Neural cell (in vitro differentiated cells): ENCODE results near the gene MYCL. TPM values are rescaled to one million over a fixed set of nuclear protein-coding genes. Genes with fewer than 3 reads are reported as not detected.

Source experiments
- H2AFZ ChIP-seq: fragments of 200-600, 300-800 bp; sonication (generic), shearing (Covaris generic); 2 replicates; pipeline ENCODE4 v1.6.0; 2014; ENCODE audit warnings: low read depth, mild to moderate bottlenecking, antibody characterized with exemption, low read length, moderate library complexity
- H3F3A ChIP-seq: fragments of 200-600 bp; shearing (Covaris generic); 2 replicates; pipeline ENCODE4 v1.6.1; 2016; ENCODE audit warnings: mild to moderate bottlenecking, moderate library complexity, mixed read lengths, antibody characterized with exemption, low read length; ENCODE audit not compliant: insufficient read depth, poor library complexity, severe bottlenecking
- H3K27ac ChIP-seq: fragments of 200-600, 300-800 bp; sonication (generic), shearing (Covaris generic); 2 replicates; pipeline ENCODE4 v1.5.1; 2014; ENCODE audit warnings: mild to moderate bottlenecking, low read length, moderate library complexity
- H3K27me3 ChIP-seq: fragments of 300-800, 200-600 bp; sonication (generic), shearing (Covaris generic); 2 replicates; pipeline ENCODE4 v1.6.0; 2014; ENCODE audit warnings: mild to moderate bottlenecking, low read depth, low read length, moderate library complexity; ENCODE audit not compliant: insufficient read depth
- H3K36me3 ChIP-seq: fragments of 300-800, 200-600 bp; sonication (generic), shearing (Covaris generic); 2 replicates; pipeline ENCODE4 v1.5.1; 2014; ENCODE audit warnings: mild to moderate bottlenecking, antibody characterized with exemption, low read length, moderate library complexity; ENCODE audit not compliant: insufficient read depth
- H3K4me2 ChIP-seq: fragments of 300-800, 200-600 bp; sonication (generic), shearing (Covaris generic); 2 replicates; pipeline ENCODE4 v1.6.0; 2014; ENCODE audit warnings: mild to moderate bottlenecking, low read length
- H3K4me3 ChIP-seq: fragments of 300-800, 200-600 bp; sonication (generic), shearing (Covaris generic); 2 replicates; pipeline ENCODE4 v1.5.1; 2014; ENCODE audit warnings: mild to moderate bottlenecking, low read length, moderate library complexity
- H3K79me2 ChIP-seq: fragments of 200-600 bp; shearing (Covaris generic); replicated peaks from 2 replicates; pipeline ENCODE4 v1.6.0; 2014; ENCODE audit warnings: mild to moderate bottlenecking, low read length, moderate library complexity; ENCODE audit not compliant: insufficient read depth
- H3K9ac ChIP-seq: fragments of 300-800, 200-600 bp; sonication (generic), shearing (Covaris generic); 2 replicates; pipeline ENCODE4 v1.6.1; 2016; ENCODE audit warnings: mild to moderate bottlenecking, low read length, mixed read lengths
- H3K9me2 ChIP-seq: fragments of 200-600 bp; shearing (Covaris generic); 2 replicates; pipeline ENCODE4 v1.6.1; 2016; ENCODE audit warnings: mild to moderate bottlenecking, low read length, mixed read lengths; ENCODE audit not compliant: insufficient read depth
- H3K9me3 ChIP-seq: fragments of 200-600, 300-800 bp; sonication (generic), shearing (Covaris generic); 2 replicates; pipeline ENCODE4 v1.6.1; 2016; ENCODE audit warnings: mild to moderate bottlenecking, mixed run types, low read length, moderate library complexity, mixed read lengths
- H4K20me1 ChIP-seq: fragments of 200-600 bp; shearing (Covaris generic); 2 replicates; pipeline ENCODE4 v1.6.1; 2016; ENCODE audit warnings: mild to moderate bottlenecking, mixed run types; ENCODE audit not compliant: insufficient read depth
- CTCF ChIP-seq: fragments of 450-650 bp; IDR thresholded peaks from 2 replicates; pipeline ENCODE4 v1.5.1; 2014; ENCODE audit warnings: antibody characterized with exemption, mild to moderate bottlenecking, moderate library complexity; ENCODE audit not compliant: poor library complexity, severe bottlenecking
- EP300 ChIP-seq: fragments of 450-650 bp; conservative IDR thresholded peaks from 2 replicates; pipeline ENCODE4 v1.6.1; 2014; ENCODE audit warnings: antibody characterized with exemption, mild to moderate bottlenecking, moderate library complexity; ENCODE audit not compliant: poor library complexity, severe bottlenecking
- EZH2 ChIP-seq: fragments of 200-600, 300-800 bp; shearing (Covaris generic), sonication (generic); IDR thresholded peaks from 2 replicates; pipeline ENCODE4 v1.6.1; 2014; ENCODE audit warnings: antibody characterized with exemption, low read length, borderline replicate concordance, mild to moderate bottlenecking; ENCODE audit not compliant: insufficient read depth, poor library complexity, severe bottlenecking
- MXI1 ChIP-seq: fragments of 450-650 bp; conservative IDR thresholded peaks from 2 replicates; pipeline ENCODE4 v1.6.1; 2014; ENCODE audit warnings: antibody characterized with exemption, mild to moderate bottlenecking; ENCODE audit not compliant: poor library complexity, severe bottlenecking
- POLR2AphosphoS5 ChIP-seq: IDR thresholded peaks from 2 replicates; pipeline ENCODE4 v1.6.1; 2012
- RAD21 ChIP-seq: fragments of 450-650 bp; conservative IDR thresholded peaks from 2 replicates; pipeline ENCODE4 v1.6.1; 2014; ENCODE audit warnings: antibody characterized with exemption, mild to moderate bottlenecking, moderate library complexity
- REST ChIP-seq: IDR thresholded peaks from 2 replicates; pipeline ENCODE4 v1.6.1; 2012; ENCODE audit warnings: borderline replicate concordance
- SMC3 ChIP-seq: fragments of 450-650 bp; conservative IDR thresholded peaks from 2 replicates; pipeline ENCODE4 v1.6.1; 2014; ENCODE audit warnings: antibody characterized with exemption, mild to moderate bottlenecking, moderate library complexity; ENCODE audit not compliant: poor library complexity
- TAF1 ChIP-seq: IDR thresholded peaks from 2 replicates; pipeline ENCODE4 v1.6.1; 2012; ENCODE audit warnings: low read depth
- polyA plus RNA-seq: library from polyadenylated mRNA; depleted of rRNA; stranded (reverse); fragments of >200 nt; gene quantifications from 2 replicates; pipeline ENCODE4 v1.2.3, GENCODE V29; 2014

MYCL gene
- polyA plus RNA-seq, 1 donor from 2014 or later = 35.2 TPM

GRCh38 chr1:39940980-39941871 is 39.5 kb upstream of the MYCL start:
- no peaks in the 10 kb centered on the region for H3K9me2 ChIP-seq
- no peaks in the 10 kb centered on the region for H4K20me1 ChIP-seq
- TF ChIP-seq POLR2AphosphoS5 (no peak), TAF1 (no peak), RAD21 (no peak), EP300 (no peak), EZH2 (no peak), SMC3 (no peak), CTCF (no peak), REST (no peak), MXI1 (no peak)

GRCh38 chr1:39940253-39940652 is 38.5 kb upstream of the MYCL start:
- Histone ChIP-seq H3K9ac (no peak overlapping the region), H3K27ac (no peak overlapping the region), H3K4me2 (no peak overlapping the region), H3K27me3 (no peaks in the 10 kb centered on the region), H3K9me2 (no peaks in the 10 kb centered on the region), H3K79me2 (no peaks in the 10 kb centered on the region), H3F3A (no peaks in the 10 kb centered on the region), H3K9me3 (no peaks in the 10 kb centered on the region), H3K4me3 (no peak overlapping the region), H2AFZ (no peak overlapping the region), H4K20me1 (no peaks in the 10 kb centered on the region), H3K36me3 (no peaks in the 10 kb centered on the region)
- TF ChIP-seq REST = no peak

More at GRCh38 chr1:39940980-39941871, 39.5 kb upstream of the MYCL start:
- Histone ChIP-seq H3F3A (no peaks in the 10 kb centered on the region), H3K9me3 (no peaks in the 10 kb centered on the region), H3K27me3 (no peaks in the 10 kb centered on the region), H3K79me2 (no peaks in the 10 kb centered on the region), H3K9ac (no peak overlapping the region), H2AFZ (no peak overlapping the region), H3K4me3 (no peak overlapping the region), H3K4me2 (no peak overlapping the region), H3K36me3 (no peaks in the 10 kb centered on the region), H3K27ac (no peak overlapping the region)
